Mesothelial cell of epicardium (in vitro differentiated cells): Measurements from ENCODE around the gene KCNK16. TPM values are rescaled to one million over a fixed set of nuclear protein-coding genes. Genes with fewer than 3 reads are reported as not detected.

Experiments
- DNase-seq, 2 experiments: peaks; one replicate each; pipeline ENCODE4 v3.0.0; 2021; ENCODE audit warnings: low spot score in 2 of 2; ENCODE audit not compliant: unreplicated experiment in 2 of 2
- H3K27ac Mint-ChIP-seq: 2 replicates; pipeline ENCODE4 v1.8.0; 2021; ENCODE audit warnings: mixed read lengths
- H3K27me3 Mint-ChIP-seq: 2 replicates; pipeline ENCODE4 v1.8.0; 2021; ENCODE audit warnings: low read depth, mixed read lengths
- H3K36me3 Mint-ChIP-seq: 2 replicates; pipeline ENCODE4 v1.8.0; 2021; ENCODE audit warnings: mixed read lengths
- H3K4me1 Mint-ChIP-seq: 2 replicates; pipeline ENCODE4 v1.8.0; 2021; ENCODE audit warnings: mixed read lengths
- H3K4me3 Mint-ChIP-seq: 2 replicates; pipeline ENCODE4 v1.8.0; 2021; ENCODE audit warnings: mild to moderate bottlenecking, moderate library complexity, mixed read lengths
- H3K9me3 Mint-ChIP-seq: 2 replicates; pipeline ENCODE4 v1.8.0; 2021; ENCODE audit warnings: mixed read lengths
- CTCF ChIP-seq: fragments of 200-600 bp; sonication (generic); IDR thresholded peaks from one replicate; pipeline ENCODE4 v1.5.0; 2021; ENCODE audit warnings: antibody characterized with exemption; ENCODE audit not compliant: unreplicated experiment
- total RNA-seq: library from RNA; stranded (reverse); gene quantifications from 3 replicates; pipeline ENCODE4 v1.2.1, GENCODE V29; 2021

KCNK16 gene
- total RNA-seq, 1 donor from 2014 or later: not detected

- DNase-seq: no peak
- no peak overlapping the region for H3K27ac Mint-ChIP-seq
- no peak for TF ChIP-seq CTCF
Measured at GRCh38 chr6:39365281-39366074, 43.0 kb upstream of the KCNK16 start.

GRCh38 chr6:39363280-39363679 lies 40.8 kb upstream of the KCNK16 start:
- no peak for TF ChIP-seq CTCF
- Mint-ChIP-seq H3K27ac (no peak overlapping the region), H3K27me3 (peaks cover 5% of the 10 kb centered on the region), H3K9me3 (no peaks in the 10 kb centered on the region), H3K4me1 (peaks cover 10% of the 10 kb centered on the region), H3K4me3 (no peak overlapping the region), H3K36me3 (no peaks in the 10 kb centered on the region)
- no peak for DNase-seq

More at GRCh38 chr6:39365281-39366074, 43.0 kb upstream of the KCNK16 start:
- no peak overlapping the region for H3K4me3 Mint-ChIP-seq
- no peaks in the 10 kb centered on the region for H3K9me3 Mint-ChIP-seq
- peaks cover 5% of the 10 kb centered on the region for H3K27me3 Mint-ChIP-seq
- no peaks in the 10 kb centered on the region for H3K36me3 Mint-ChIP-seq
- peaks cover 8% of the 10 kb centered on the region for H3K4me1 Mint-ChIP-seq

GRCh38 chr6:39362487-39362865 lies 40.0 kb upstream of the KCNK16 start:
- peaks cover 13% of the 10 kb centered on the region for H3K4me1 Mint-ChIP-seq
- no peak for DNase-seq
- TF ChIP-seq CTCF: no peak
- H3K9me3 Mint-ChIP-seq: no peaks in the 10 kb centered on the region
- H3K27ac Mint-ChIP-seq: no peak overlapping the region
- H3K4me3 Mint-ChIP-seq: no peak overlapping the region
- H3K27me3 Mint-ChIP-seq: peaks cover 5% of the 10 kb centered on the region
- H3K36me3 Mint-ChIP-seq: no peaks in the 10 kb centered on the region

- Mint-ChIP-seq H3K4me1 (peaks cover 12% of the 10 kb centered on the region), H3K9me3 (no peaks in the 10 kb centered on the region), H3K36me3 (no peaks in the 10 kb centered on the region), H3K27ac (no peak overlapping the region), H3K4me3 (no peak overlapping the region), H3K27me3 (peaks cover 5% of the 10 kb centered on the region)
- peak; percentile 75 for TF ChIP-seq CTCF
- peak; percentile 40 to 79 for DNase-seq
Measured at GRCh38 chr6:39361657-39362486, 39.4 kb upstream of the KCNK16 start.

GRCh38 chr6:39360378-39360777 lies 37.9 kb upstream of the KCNK16 start:
- no peak for TF ChIP-seq CTCF
- Mint-ChIP-seq H3K4me1 (peaks cover 12% of the 10 kb centered on the region), H3K27ac (no peak overlapping the region), H3K4me3 (no peak overlapping the region), H3K9me3 (no peaks in the 10 kb centered on the region), H3K27me3 (peaks cover 2% of the 10 kb centered on the region), H3K36me3 (no peaks in the 10 kb centered on the region)
- no peak for DNase-seq
